GM12801 (cell line): ENCODE data around the gene CAPN14.

ENCODE experiments used
- CTCF ChIP-seq: IDR thresholded peaks from one replicate; pipeline ENCODE4 v1.5.1; 2011; ENCODE audit warnings: control low read depth; ENCODE audit not compliant: insufficient read length; ENCODE audit errors: extremely low read depth

CAPN14 gene

GRCh38 chr2:31249009-31249690 is 31.8 kb upstream of the CAPN14 start:
- TF ChIP-seq CTCF: no peak

- no peak for TF ChIP-seq CTCF
Measured at GRCh38 chr2:31248139-31248538, 30.8 kb upstream of the CAPN14 start.

- TF ChIP-seq CTCF: no peak
Measured at GRCh38 chr2:31247711-31248110, 30.4 kb upstream of the CAPN14 start.

GRCh38 chr2:31246184-31246852 is 29.0 kb upstream of the CAPN14 start:
- no peak for TF ChIP-seq CTCF

- no peak for TF ChIP-seq CTCF
Measured at GRCh38 chr2:31244101-31244500, 26.8 kb upstream of the CAPN14 start.

GRCh38 chr2:31243053-31243452 is 25.7 kb upstream of the CAPN14 start:
- no peak for TF ChIP-seq CTCF

- no peak for TF ChIP-seq CTCF
Measured at GRCh38 chr2:31241625-31242270, 24.4 kb upstream of the CAPN14 start.
